ENCODE data around the gene FDXACB1. TPM values are rescaled to one million over a fixed set of nuclear protein-coding genes. Genes with fewer than 3 reads are reported as not detected.

FDXACB1 gene
- total RNA-seq, 1 experiment from 2014 or later = 2.8 TPM

DNA sequence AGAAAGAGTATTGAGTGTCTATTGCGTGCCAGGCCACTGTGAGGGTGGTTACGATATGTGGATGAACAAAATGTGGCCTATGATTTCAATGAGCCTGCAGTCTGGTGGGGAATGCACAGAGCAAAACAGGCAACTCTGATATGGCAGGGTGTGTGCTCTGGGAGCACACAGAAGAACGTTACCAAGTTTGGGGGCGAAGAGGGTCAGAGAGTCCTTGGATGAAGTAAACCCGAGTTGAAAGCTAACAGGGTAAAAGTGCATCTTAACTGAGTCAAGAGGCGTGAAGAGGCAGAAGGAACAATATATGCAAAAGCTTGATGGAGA is 634 bp upstream of the FDXACB1 start:
- peak overlapping the region; percentile 99 to 100 (median 100) for H3K27ac Mint-ChIP-seq
- Histone ChIP-seq H4K5ac (ENCODE audit: insufficient read length, low read depth, low read length) (peak overlapping the region; percentile 74), H3K79me1 (ENCODE audit: insufficient read depth, low read depth, low read length, poor library complexity, severe bottlenecking) (no peaks in the 10 kb centered on the region), H4K91ac (ENCODE audit: insufficient read length, low read depth, low read length) (no peak overlapping the region), H3K18ac (ENCODE audit: insufficient read length, low read depth, low read length) (peak overlapping the region; percentile 96), H2BK20ac (ENCODE audit: low read depth, low read length, poor library complexity, severe bottlenecking) (no peak overlapping the region), H2AFZ (ENCODE audit: low read length) (no peak overlapping the region), H2BK15ac (ENCODE audit: low read depth, low read length) (no peak overlapping the region), H3K56ac (ENCODE audit: insufficient read length, low read depth, low read length) (no peak overlapping the region), H3T11ph (ENCODE audit: low read length) (no peak overlapping the region), H3K14ac (ENCODE audit: insufficient read depth, low read length) (peak overlapping the region; percentile 94; the same call in 1 of the 2 replicates), H3K23me2 (ENCODE audit: insufficient read length, low read depth, low read length, poor library complexity, severe bottlenecking) (peaks cover 9% of the 10 kb centered on the region), H3K27me3 (ENCODE audit: insufficient read depth, low read length) (no peaks in the 10 kb centered on the region), H3K4me2 (ENCODE audit: insufficient read depth, insufficient read length, low read length) (peak overlapping the region; percentile 86), H4K8ac (replicated peaks; ENCODE audit: insufficient read length, low read depth, low read length) (no peak overlapping the region), H2BK5ac (ENCODE audit: insufficient read length, low read length) (no peak overlapping the region), H3K4me1 (ENCODE audit: insufficient read depth, low read length) (no peaks in the 10 kb centered on the region; the same call in 1 of the 2 replicates), H2BK120ac (ENCODE audit: low read depth, low read length, poor library complexity, severe bottlenecking) (no peak overlapping the region), H3K4ac (ENCODE audit: low read depth, low read length) (no peak overlapping the region), H3K27ac (ENCODE audit: insufficient read length, low read depth, low read length) (peak overlapping the region; percentile 47), H2BK12ac (ENCODE audit: insufficient read length, low read depth, low read length) (no peak overlapping the region), H3K79me2 (ENCODE audit: insufficient read depth, low read length) (no peaks in the 10 kb centered on the region), H3K23ac (ENCODE audit: insufficient read length, low read depth, low read length) (no peak overlapping the region), H4K20me1 (ENCODE audit: control insufficient read depth, insufficient read depth, insufficient read length) (no peaks in the 10 kb centered on the region), H3K9ac (ENCODE audit: extremely low read depth, insufficient read length, low read length) (peak overlapping the region; percentile 78), H2AK5ac (ENCODE audit: insufficient read length, low read length) (no peak overlapping the region), H3K9me3 (ENCODE audit: control insufficient read depth, low read depth, low read length) (no peaks in the 10 kb centered on the region)
- DNase-seq = no peak
- H3K9me3 Mint-ChIP-seq = no peaks in the 10 kb centered on the region
- WGBS (ENCODE audit: extremely low coverage, insufficient read length, low lambda C conversion rate) = no CpG with 5 or more reads among the region's 6 CpGs
- TF ChIP-seq, protein P1, sequence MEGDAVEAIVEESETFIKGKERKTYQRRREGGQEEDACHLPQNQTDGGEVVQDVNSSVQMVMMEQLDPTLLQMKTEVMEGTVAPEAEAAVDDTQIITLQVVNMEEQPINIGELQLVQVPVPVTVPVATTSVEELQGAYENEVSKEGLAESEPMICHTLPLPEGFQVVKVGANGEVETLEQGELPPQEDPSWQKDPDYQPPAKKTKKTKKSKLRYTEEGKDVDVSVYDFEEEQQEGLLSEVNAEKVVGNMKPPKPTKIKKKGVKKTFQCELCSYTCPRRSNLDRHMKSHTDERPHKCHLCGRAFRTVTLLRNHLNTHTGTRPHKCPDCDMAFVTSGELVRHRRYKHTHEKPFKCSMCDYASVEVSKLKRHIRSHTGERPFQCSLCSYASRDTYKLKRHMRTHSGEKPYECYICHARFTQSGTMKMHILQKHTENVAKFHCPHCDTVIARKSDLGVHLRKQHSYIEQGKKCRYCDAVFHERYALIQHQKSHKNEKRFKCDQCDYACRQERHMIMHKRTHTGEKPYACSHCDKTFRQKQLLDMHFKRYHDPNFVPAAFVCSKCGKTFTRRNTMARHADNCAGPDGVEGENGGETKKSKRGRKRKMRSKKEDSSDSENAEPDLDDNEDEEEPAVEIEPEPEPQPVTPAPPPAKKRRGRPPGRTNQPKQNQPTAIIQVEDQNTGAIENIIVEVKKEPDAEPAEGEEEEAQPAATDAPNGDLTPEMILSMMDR (conservative IDR thresholded peaks at IDR 0.05) = no peak
- H3K36me3 Mint-ChIP-seq (ENCODE audit: insufficient read depth in 1 of 3, low read depth in 3 of 3) = no peaks in the 10 kb centered on the region
- peaks cover 5 to 10% of the 10 kb centered on the region in 2 experiments for H3K4me1 Mint-ChIP-seq
- H3K4me3 Mint-ChIP-seq = peak overlapping the region; percentile 91 to 92
- H3K27me3 Mint-ChIP-seq (ENCODE audit: low read depth) = no peaks in the 10 kb centered on the region
